Activated CD4-positive, CD25-positive, alpha-beta regulatory T cell treated with anti-CD3 and anti-CD28 coated beads, Interleukin-2, amount 50 U/mL, for 16 hours (primary cell): ENCODE measurements around the gene PFKFB2.

Source experiments
- DNase-seq: peaks from one replicate; pipeline ENCODE4 v3.0.0-alpha.2; 2020; ENCODE audit warnings: low read depth, low spot score

The PFKFB2 gene

GRCh38 chr1:207021876-207022596 is 31.0 kb upstream of the PFKFB2 start:
- no peak for DNase-seq

GRCh38 chr1:207022996-207023679 is 29.9 kb upstream of the PFKFB2 start:
- DNase-seq = no peak

- no peak for DNase-seq
These were observed 28.6 kb upstream of the PFKFB2 start for GRCh38 chr1:207024202-207025145.

GRCh38 chr1:207025146-207025880 is 27.8 kb upstream of the PFKFB2 start:
- DNase-seq = no peak

GRCh38 chr1:207026104-207026534 is 27.0 kb upstream of the PFKFB2 start:
- DNase-seq = no peak

- DNase-seq = no peak
These were observed 25.8 kb upstream of the PFKFB2 start for GRCh38 chr1:207027206-207027777.

GRCh38 chr1:207027921-207028320 is 25.2 kb upstream of the PFKFB2 start:
- no peak for DNase-seq

- DNase-seq = no peak
These were observed 24.0 kb upstream of the PFKFB2 start for GRCh38 chr1:207028884-207029650.

GRCh38 chr1:207029701-207030521 is 23.2 kb upstream of the PFKFB2 start:
- DNase-seq = no peak

- DNase-seq = no peak
These were observed 22.5 kb upstream of the PFKFB2 start for GRCh38 chr1:207030522-207031009.

GRCh38 chr1:207031016-207031415 is 22.1 kb upstream of the PFKFB2 start:
- DNase-seq = no peak

- no peak for DNase-seq
These were observed 21.3 kb upstream of the PFKFB2 start for GRCh38 chr1:207031632-207032264.

GRCh38 chr1:207032528-207033017 is 20.5 kb upstream of the PFKFB2 start, which contains the start of gene C1orf116:
Gene C1orf116, minus strand, starts transcription at chr1:207032756. Its CDS starts 5,158 bp downstream, at chr1:207027598.
- DNase-seq = no peak

- DNase-seq = no peak
These were observed 19.8 kb upstream of the PFKFB2 start for GRCh38 chr1:207033302-207033701.

GRCh38 chr1:207034208-207034607 is 18.9 kb upstream of the PFKFB2 start:
- DNase-seq = no peak

- no peak for DNase-seq
These were observed 18.1 kb upstream of the PFKFB2 start for GRCh38 chr1:207034998-207035397.

GRCh38 chr1:207035877-207036551 is 17.1 kb upstream of the PFKFB2 start:
- no peak for DNase-seq

GRCh38 chr1:207036865-207037264 is 16.2 kb upstream of the PFKFB2 start:
- DNase-seq = no peak
